Retinal pigment epithelial cell (primary cell): ENCODE results near the gene ONECUT2.

ENCODE experiments used
- DNase-seq: peaks from one replicate; pipeline ENCODE4 v3.0.0-alpha.2; 2010; ENCODE audit warnings: low read depth
- H3K4me3 ChIP-seq: 2 replicates; pipeline ENCODE4 v1.5.1; 2011; ENCODE audit warnings: mild to moderate bottlenecking, low read length, control low read depth, moderate library complexity
- CTCF ChIP-seq: conservative IDR thresholded peaks from 2 replicates; pipeline ENCODE4 v1.5.1; 2011; ENCODE audit warnings: low read depth, low read length, control low read depth, inconsistent platforms

The ONECUT2 gene

GRCh38 chr18:57428221-57429150 lies 6.7 kb upstream of the ONECUT2 start:
- no peak overlapping the region for H3K4me3 ChIP-seq
- no peak for DNase-seq
- TF ChIP-seq CTCF = no peak

GRCh38 chr18:57429167-57430078 lies 5.8 kb upstream of the ONECUT2 start:
- H3K4me3 ChIP-seq = no peak overlapping the region
- no peak for TF ChIP-seq CTCF
- no peak for DNase-seq

GRCh38 chr18:57430079-57431001 lies 4.8 kb upstream of the ONECUT2 start:
- no peak for DNase-seq
- H3K4me3 ChIP-seq = no peak overlapping the region
- no peak for TF ChIP-seq CTCF

GRCh38 chr18:57431002-57431382 lies 4.2 kb upstream of the ONECUT2 start:
- TF ChIP-seq CTCF = no peak
- no peak for DNase-seq

GRCh38 chr18:57431467-57432080 lies 3.6 kb upstream of the ONECUT2 start:
- TF ChIP-seq CTCF = no peak
- H3K4me3 ChIP-seq = no peak overlapping the region
- no peak for DNase-seq

More at GRCh38 chr18:57431002-57431382, 4.2 kb upstream of the ONECUT2 start:
- no peak overlapping the region for H3K4me3 ChIP-seq

- no peak overlapping the region for H3K4me3 ChIP-seq
- no peak for TF ChIP-seq CTCF
- no peak for DNase-seq
Measured at GRCh38 chr18:57432140-57432539, 3.0 kb upstream of the ONECUT2 start.
